ENCODE measurements around the gene POGLUT3. TPM values are rescaled to one million over a fixed set of nuclear protein-coding genes. Genes with fewer than 3 reads are reported as not detected.

Gene POGLUT3
- total and polyA plus RNA-seq, 4 donors = 9.9 to 31.8 (median 19.0) TPM

- Histone ChIP-seq H3K27ac (ENCODE audit: low read depth in 1 of 2, low read length in 1 of 2) (no peak overlapping the region), H3K4me1 (ENCODE audit: control insufficient read depth in 5 of 5, insufficient read depth in 5 of 5, low read length in 5 of 5) (no peaks in the 10 kb centered on the region), H3K4me3 (no peak overlapping the region), H3K36me3 (ENCODE audit: control insufficient read depth in 4 of 4, insufficient read depth in 4 of 4, low read length in 4 of 4) (peaks cover 0 to 2% (median 0%) of the 10 kb centered on the region in 4 donors), H3K9me3 (ENCODE audit: control insufficient read depth in 4 of 4, insufficient read depth in 3 of 4, low read length in 3 of 4) (no peaks in the 10 kb centered on the region), H3K9ac (ENCODE audit: insufficient read depth in 1 of 2, low read length in 2 of 2) (no peak overlapping the region), H3K27me3 (ENCODE audit: control insufficient read depth in 3 of 3, insufficient read depth in 3 of 3, low read length in 2 of 3) (no peaks in the 10 kb centered on the region)
- TF ChIP-seq CTCF (IDR thresholded peaks at IDR 0.05; ENCODE audit: control extremely low read depth, extremely low read depth) = no peak
- ATAC-seq (ENCODE audit: insufficient read depth, low FRiP score) (no peak), DNase-seq (no peak)
- WGBS, 2 donors = 83 to 86% methylated on average over 6 of the region's 6 CpGs
Observed at GRCh38 chr11:108527382-108527781, 29.2 kb upstream of the POGLUT3 start.

GRCh38 chr11:108525161-108525560 lies 27.0 kb upstream of the POGLUT3 start:
- Histone ChIP-seq H3K36me3 (ENCODE audit: control insufficient read depth in 4 of 4, insufficient read depth in 4 of 4, low read length in 4 of 4) (no peaks in the 10 kb centered on the region), H3K4me3 (no peak overlapping the region), H3K4me1 (ENCODE audit: control insufficient read depth in 5 of 5, insufficient read depth in 5 of 5, low read length in 5 of 5) (no peaks in the 10 kb centered on the region), H3K9me3 (ENCODE audit: control insufficient read depth in 4 of 4, insufficient read depth in 3 of 4, low read length in 3 of 4) (no peaks in the 10 kb centered on the region), H3K27me3 (ENCODE audit: control insufficient read depth in 3 of 3, insufficient read depth in 3 of 3, low read length in 2 of 3) (no peaks in the 10 kb centered on the region), H3K27ac (ENCODE audit: low read depth in 1 of 2, low read length in 1 of 2) (no peak overlapping the region), H3K9ac (ENCODE audit: insufficient read depth in 1 of 2, low read length in 2 of 2) (no peak overlapping the region)
- ATAC-seq (ENCODE audit: insufficient read depth, low FRiP score) (no peak), DNase-seq (no peak)
- no peak for TF ChIP-seq CTCF (IDR thresholded peaks at IDR 0.05; ENCODE audit: control extremely low read depth, extremely low read depth)
- 68 to 84% methylated on average over 1 of the region's 1 CpG for WGBS, 2 donors

GRCh38 chr11:108524422-108524821 lies 26.2 kb upstream of the POGLUT3 start:
- H3K4me3 ChIP-seq = no peak overlapping the region
- no peaks in the 10 kb centered on the region for H3K36me3 ChIP-seq (ENCODE audit: control insufficient read depth in 4 of 4, insufficient read depth in 4 of 4, low read length in 4 of 4)
- ATAC-seq (ENCODE audit: insufficient read depth, low FRiP score) (no peak), DNase-seq (no peak)
- H3K4me1 ChIP-seq (ENCODE audit: control insufficient read depth in 5 of 5, insufficient read depth in 5 of 5, low read length in 5 of 5) = no peaks in the 10 kb centered on the region
- no peak for TF ChIP-seq CTCF (IDR thresholded peaks at IDR 0.05; ENCODE audit: control extremely low read depth, extremely low read depth)
- H3K9me3 ChIP-seq (ENCODE audit: control insufficient read depth in 4 of 4, insufficient read depth in 3 of 4, low read length in 3 of 4) = no peaks in the 10 kb centered on the region
- no peaks in the 10 kb centered on the region for H3K27me3 ChIP-seq (ENCODE audit: control insufficient read depth in 3 of 3, insufficient read depth in 3 of 3, low read length in 2 of 3)
- no peak overlapping the region for H3K27ac ChIP-seq (ENCODE audit: low read depth in 1 of 2, low read length in 1 of 2)
- H3K9ac ChIP-seq (ENCODE audit: insufficient read depth in 1 of 2, low read length in 2 of 2) = no peak overlapping the region

GRCh38 chr11:108522318-108522717 lies 24.1 kb upstream of the POGLUT3 start:
- no peaks in the 10 kb centered on the region for H3K36me3 ChIP-seq (ENCODE audit: control insufficient read depth in 4 of 4, insufficient read depth in 4 of 4, low read length in 4 of 4)
- no peak overlapping the region for H3K9ac ChIP-seq (ENCODE audit: insufficient read depth in 1 of 2, low read length in 2 of 2)
- H3K27me3 ChIP-seq (ENCODE audit: control insufficient read depth in 3 of 3, insufficient read depth in 3 of 3, low read length in 2 of 3) = no peaks in the 10 kb centered on the region
- TF ChIP-seq CTCF (IDR thresholded peaks at IDR 0.05; ENCODE audit: control extremely low read depth, extremely low read depth) = no peak
- ATAC-seq (ENCODE audit: insufficient read depth, low FRiP score) (no peak), DNase-seq (no peak)
- H3K4me1 ChIP-seq (ENCODE audit: control insufficient read depth in 5 of 5, insufficient read depth in 5 of 5, low read length in 5 of 5) = no peaks in the 10 kb centered on the region
- WGBS, 2 donors = 71 to 82% methylated on average over 1 of the region's 1 CpG
- H3K27ac ChIP-seq (ENCODE audit: low read depth in 1 of 2, low read length in 1 of 2) = no peak overlapping the region
- no peak overlapping the region for H3K4me3 ChIP-seq
- no peaks in the 10 kb centered on the region for H3K9me3 ChIP-seq (ENCODE audit: control insufficient read depth in 4 of 4, insufficient read depth in 3 of 4, low read length in 3 of 4)

Measured in lung (tissue), 12 donors.